Gastroesophageal sphincter (tissue), 4 donors: Measurements from ENCODE around the gene DPF3. TPM values are rescaled to one million over a fixed set of nuclear protein-coding genes. Genes with fewer than 3 reads are reported as not detected.

Source experiments
- ATAC-seq: fragments of 150-250 bp; one replicate; pipeline ENCODE4 v1.9.1; 2016; ENCODE audit warnings: mild to moderate bottlenecking, moderate library complexity
- H3K27ac ChIP-seq, 4 donors: fragments of 200-600 bp; sonication (generic) in 3 of 4; 1 replicate in 3 of 4; 2 replicates in 1 of 4; pipeline ENCODE4 v1.5.1; 2016 to 2019
- H3K27me3 ChIP-seq: fragments of 200-600 bp; sonication (generic); one replicate; pipeline ENCODE4 v1.5.1; 2019
- H3K36me3 ChIP-seq, 2 donors: fragments of 200-600 bp; sonication (generic); one replicate each; pipeline ENCODE4 v1.5.1; 2019; ENCODE audit warnings: control low read depth in 1 of 2
- H3K4me1 ChIP-seq, 3 donors: fragments of 200-600 bp; sonication (generic); 1 replicate in 2 of 3; 2 replicates in 1 of 3; pipeline ENCODE4 v1.5.1; 2016 to 2019; ENCODE audit warnings: control low read depth in 2 of 3
- H3K4me3 ChIP-seq, 2 donors: fragments of 200-600 bp; sonication (generic); one replicate each; pipeline ENCODE4 v1.5.1; 2019; ENCODE audit warnings: mild to moderate bottlenecking in 1 of 2, moderate library complexity in 1 of 2
- H3K9me3 ChIP-seq, 3 donors: fragments of 200-600 bp; sonication (generic); one replicate each; pipeline ENCODE4 v1.5.1; 2017 to 2019; ENCODE audit warnings: control low read depth in 2 of 3
- EP300 ChIP-seq: sonication (generic); formaldehyde crosslinking; IDR thresholded peaks from one replicate; pipeline ENCODE4 v1.6.1; 2017; ENCODE audit warnings: antibody characterized with exemption, mild to moderate bottlenecking
- POLR2A ChIP-seq, 2 donors: fragments of 450-650 bp; IDR thresholded peaks; one replicate each; pipeline ENCODE4 v1.6.1; 2017; ENCODE audit warnings: antibody characterized with exemption in 2 of 2, mild to moderate bottlenecking in 2 of 2, moderate library complexity in 1 of 2
- POLR2AphosphoS5 ChIP-seq: sonication (generic); formaldehyde crosslinking; IDR thresholded peaks from one replicate; pipeline ENCODE4 v1.6.1; 2017; ENCODE audit warnings: antibody characterized with exemption
- WGBS, 2 donors: methylation state at CpG; one replicate each; pipeline ENCODE4 v1.1.5; 2018; ENCODE audit warnings: low coverage in 1 of 2; 5-methylcytosine and 5-hydroxymethylcytosine counted together
- total RNA-seq, 4 donors: library from RNA; depleted of rRNA; stranded (reverse); fragments of >200 nt; gene quantifications; one replicate each; pipeline ENCODE4 v1.1.0, GENCODE V29; 2016
- TF ChIP-seq, protein P1 (sequence below), 4 experiments: fragments of 200-600 bp in 2 of 4; fragments of 450-650 bp in 2 of 4; sonication (generic) in 1 of 4; IDR thresholded peaks; one replicate each; pipeline ENCODE4 v1.5.1; 2017 to 2019; ENCODE audit warnings: antibody characterized with exemption in 4 of 4, mild to moderate bottlenecking in 2 of 4, moderate library complexity in 2 of 4

Gene DPF3
- total RNA-seq, 4 donors from 2014 or later = 0.13 to 4.4 (median 2.1) TPM

DNA sequence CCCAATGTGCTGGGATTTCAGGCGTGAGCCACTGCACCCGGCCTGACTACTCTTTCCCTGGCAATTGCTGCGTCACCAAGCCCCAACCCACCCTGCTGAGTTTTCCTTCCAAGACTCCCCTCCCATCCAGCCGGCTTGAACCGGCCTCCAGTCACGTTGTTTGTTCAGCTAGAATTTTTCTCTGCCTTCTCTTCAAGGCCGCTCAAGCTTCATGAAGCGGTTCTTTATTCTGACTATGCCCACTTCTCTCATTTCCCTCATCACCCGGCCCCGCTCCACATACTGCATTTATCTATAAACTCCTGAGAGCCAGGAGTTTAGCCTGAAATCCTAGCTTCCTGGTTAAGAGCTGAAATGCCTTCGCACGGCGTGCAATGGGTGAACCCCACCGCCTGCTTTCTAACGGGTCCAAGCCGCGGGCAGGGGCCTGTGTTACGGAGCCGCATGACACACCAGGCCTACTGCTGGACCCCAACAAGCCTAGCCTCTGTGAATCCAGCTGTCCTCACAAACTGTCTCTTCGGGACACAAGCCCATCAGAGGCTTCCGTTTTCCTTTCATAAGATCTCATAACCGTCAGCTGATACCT lies 31.4 kb upstream of the DPF3 start:
- 85 to 86% methylated on average over 7 to 12 of the region's 22 CpGs for WGBS, 2 donors
- Histone ChIP-seq H3K27ac (peak overlapping the region in 3 of 4 donors; percentile 79 to 81 (median 80)), H3K36me3 (no peaks in the 10 kb centered on the region), H3K4me1 (peaks cover 0 to 20% (median 4%) of the 10 kb centered on the region in 3 donors), H3K9me3 (no peaks in the 10 kb centered on the region), H3K27me3 (no peaks in the 10 kb centered on the region), H3K4me3 (peak overlapping the region in 1 of 2 donors; percentile 70)
- no peak for ATAC-seq
- TF ChIP-seq POLR2A (IDR thresholded peaks at IDR 0.05) (no peak), POLR2AphosphoS5 (no peak), EP300 (no peak)
- TF ChIP-seq, protein P1, sequence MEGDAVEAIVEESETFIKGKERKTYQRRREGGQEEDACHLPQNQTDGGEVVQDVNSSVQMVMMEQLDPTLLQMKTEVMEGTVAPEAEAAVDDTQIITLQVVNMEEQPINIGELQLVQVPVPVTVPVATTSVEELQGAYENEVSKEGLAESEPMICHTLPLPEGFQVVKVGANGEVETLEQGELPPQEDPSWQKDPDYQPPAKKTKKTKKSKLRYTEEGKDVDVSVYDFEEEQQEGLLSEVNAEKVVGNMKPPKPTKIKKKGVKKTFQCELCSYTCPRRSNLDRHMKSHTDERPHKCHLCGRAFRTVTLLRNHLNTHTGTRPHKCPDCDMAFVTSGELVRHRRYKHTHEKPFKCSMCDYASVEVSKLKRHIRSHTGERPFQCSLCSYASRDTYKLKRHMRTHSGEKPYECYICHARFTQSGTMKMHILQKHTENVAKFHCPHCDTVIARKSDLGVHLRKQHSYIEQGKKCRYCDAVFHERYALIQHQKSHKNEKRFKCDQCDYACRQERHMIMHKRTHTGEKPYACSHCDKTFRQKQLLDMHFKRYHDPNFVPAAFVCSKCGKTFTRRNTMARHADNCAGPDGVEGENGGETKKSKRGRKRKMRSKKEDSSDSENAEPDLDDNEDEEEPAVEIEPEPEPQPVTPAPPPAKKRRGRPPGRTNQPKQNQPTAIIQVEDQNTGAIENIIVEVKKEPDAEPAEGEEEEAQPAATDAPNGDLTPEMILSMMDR (IDR thresholded peaks at IDR 0.05) = no peak

DNA sequence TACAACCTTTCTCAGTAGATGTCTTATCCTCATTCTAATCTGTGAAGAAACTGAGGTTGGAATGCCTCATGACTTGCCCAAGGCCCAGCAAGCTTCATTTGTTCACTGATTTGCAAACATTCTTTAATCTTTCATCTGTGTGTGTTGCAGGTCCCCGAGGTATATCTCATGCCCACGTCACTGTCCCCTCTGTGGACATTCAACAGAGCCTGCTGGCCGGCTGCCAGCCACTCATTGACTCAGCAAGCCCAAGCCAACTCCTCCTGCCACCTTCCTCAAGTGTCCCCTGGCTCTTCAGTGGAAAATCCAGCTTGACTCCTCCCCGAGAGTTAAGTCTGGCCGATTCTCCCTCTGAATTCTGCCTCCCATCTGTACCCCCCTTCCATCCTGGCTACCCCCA lies 30.4 kb upstream of the DPF3 start:
- 32 to 51% methylated on average over 3 to 5 of the region's 5 CpGs for WGBS, 2 donors
- H3K27ac ChIP-seq = no peak overlapping the region
- ATAC-seq = no peak

DNA sequence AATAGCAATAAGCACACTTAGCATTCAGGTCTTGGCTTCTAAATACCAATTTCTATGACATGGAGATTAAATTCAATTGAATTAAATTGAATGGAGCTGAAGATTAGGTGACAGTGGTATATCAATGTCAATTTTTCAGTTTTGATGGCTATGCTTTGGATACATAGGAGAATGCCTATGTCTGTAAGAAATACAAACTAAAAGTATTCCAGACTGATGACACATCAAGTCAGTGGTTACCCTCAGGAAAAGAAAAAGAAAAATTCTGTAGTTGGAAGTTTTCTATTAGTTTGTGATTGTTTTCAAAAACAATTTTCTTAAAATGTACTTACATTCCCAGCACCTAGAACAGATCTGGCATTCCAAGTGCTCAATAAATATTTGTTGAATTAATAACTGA lies 27.5 kb upstream of the DPF3 start:
- ATAC-seq = no peak
- Histone ChIP-seq H3K4me3 (no peak overlapping the region), H3K9me3 (no peaks in the 10 kb centered on the region), H3K4me1 (peaks cover 0 to 12% (median 4%) of the 10 kb centered on the region in 3 donors), H3K36me3 (no peaks in the 10 kb centered on the region), H3K27ac (no peak overlapping the region), H3K27me3 (no peaks in the 10 kb centered on the region)
- TF ChIP-seq POLR2AphosphoS5 (no peak), EP300 (no peak), POLR2A (IDR thresholded peaks at IDR 0.05) (no peak)
- TF ChIP-seq, protein P1 (IDR thresholded peaks at IDR 0.05) = no peak

More for the DNA sequence above, 30.4 kb upstream of the DPF3 start:
- Histone ChIP-seq H3K27me3 (no peaks in the 10 kb centered on the region), H3K9me3 (no peaks in the 10 kb centered on the region), H3K4me1 (peaks cover 0 to 20% (median 4%) of the 10 kb centered on the region in 3 donors), H3K36me3 (no peaks in the 10 kb centered on the region), H3K4me3 (no peak overlapping the region)
- no peak for TF ChIP-seq POLR2A (IDR thresholded peaks at IDR 0.05)
- TF ChIP-seq EP300 = no peak
- TF ChIP-seq, protein P1 (IDR thresholded peaks at IDR 0.05) = no peak
- TF ChIP-seq POLR2AphosphoS5 = no peak

DNA sequence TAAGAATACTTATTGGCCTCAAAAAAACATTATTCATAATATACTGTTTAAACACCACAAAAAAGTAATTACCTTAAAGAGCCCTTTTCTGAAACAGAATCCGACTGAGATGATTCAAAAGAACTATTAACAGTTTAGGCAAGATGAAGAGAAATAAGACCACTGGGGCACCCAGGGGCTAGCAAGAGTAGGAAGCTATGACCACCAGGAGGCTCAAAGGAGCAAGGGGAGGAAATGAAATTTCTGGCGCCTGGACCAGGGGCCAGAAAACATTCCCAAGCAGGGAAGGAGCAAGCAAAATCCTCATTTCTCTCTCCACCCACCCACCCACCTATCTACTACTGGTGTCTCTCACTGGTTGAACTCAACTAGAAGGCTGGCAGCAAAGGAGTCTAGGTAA lies 26.1 kb upstream of the DPF3 start:
- WGBS, 2 donors = 32 to 72% methylated on average over 2 of the region's 2 CpGs

More for the DNA sequence above, 26.1 kb upstream of the DPF3 start:
- no peak overlapping the region for H3K4me3 ChIP-seq
- no peaks in the 10 kb centered on the region for H3K27me3 ChIP-seq
- ATAC-seq = no peak
- no peaks in the 10 kb centered on the region for H3K9me3 ChIP-seq
- no peak overlapping the region for H3K27ac ChIP-seq
- peaks cover 0 to 5% (median 0%) of the 10 kb centered on the region in 3 donors for H3K4me1 ChIP-seq
- TF ChIP-seq POLR2A (IDR thresholded peaks at IDR 0.05) (no peak), POLR2AphosphoS5 (no peak), EP300 (no peak)
- TF ChIP-seq, protein P1 (IDR thresholded peaks at IDR 0.05) = no peak
- no peaks in the 10 kb centered on the region for H3K36me3 ChIP-seq
